ENCODE measurements around the gene SLC28A2.

DNA sequence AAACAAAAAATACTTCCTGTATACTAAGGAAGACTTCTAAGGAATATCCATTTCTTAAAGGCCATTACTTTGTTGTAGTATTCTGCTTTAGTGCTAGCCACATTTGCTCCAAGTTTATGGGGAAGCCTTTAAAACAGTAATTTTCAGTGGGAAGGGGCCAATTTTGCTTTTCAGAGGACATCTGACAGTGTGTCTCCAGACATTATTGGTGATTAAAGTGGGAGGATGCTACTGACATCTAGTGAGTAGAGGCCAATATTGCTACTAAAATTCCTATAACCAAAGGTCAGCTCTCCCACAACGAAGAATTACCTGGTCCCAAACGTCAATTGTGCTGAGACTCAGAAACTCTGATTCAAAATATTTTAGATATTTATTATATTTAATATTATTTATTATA lies 24.8 kb downstream of the SLC28A2 start:
- TF ChIP-seq, protein P1, sequence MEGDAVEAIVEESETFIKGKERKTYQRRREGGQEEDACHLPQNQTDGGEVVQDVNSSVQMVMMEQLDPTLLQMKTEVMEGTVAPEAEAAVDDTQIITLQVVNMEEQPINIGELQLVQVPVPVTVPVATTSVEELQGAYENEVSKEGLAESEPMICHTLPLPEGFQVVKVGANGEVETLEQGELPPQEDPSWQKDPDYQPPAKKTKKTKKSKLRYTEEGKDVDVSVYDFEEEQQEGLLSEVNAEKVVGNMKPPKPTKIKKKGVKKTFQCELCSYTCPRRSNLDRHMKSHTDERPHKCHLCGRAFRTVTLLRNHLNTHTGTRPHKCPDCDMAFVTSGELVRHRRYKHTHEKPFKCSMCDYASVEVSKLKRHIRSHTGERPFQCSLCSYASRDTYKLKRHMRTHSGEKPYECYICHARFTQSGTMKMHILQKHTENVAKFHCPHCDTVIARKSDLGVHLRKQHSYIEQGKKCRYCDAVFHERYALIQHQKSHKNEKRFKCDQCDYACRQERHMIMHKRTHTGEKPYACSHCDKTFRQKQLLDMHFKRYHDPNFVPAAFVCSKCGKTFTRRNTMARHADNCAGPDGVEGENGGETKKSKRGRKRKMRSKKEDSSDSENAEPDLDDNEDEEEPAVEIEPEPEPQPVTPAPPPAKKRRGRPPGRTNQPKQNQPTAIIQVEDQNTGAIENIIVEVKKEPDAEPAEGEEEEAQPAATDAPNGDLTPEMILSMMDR (IDR thresholded peaks at IDR 0.05), result peak; percentile 12 to 59 (median 37)
- TF ChIP-seq POLR2A (IDR thresholded peaks at IDR 0.05), result no peak
